Body of pancreas (tissue), 4 donors: ENCODE measurements around the gene ESD.

Experiments used
- CTCF ChIP-seq, 7 experiments: fragments of 450-650 bp in 4 of 7; fragments of 200-600 bp in 3 of 7; sonication (generic) in 3 of 7; IDR thresholded peaks; one replicate each; pipeline ENCODE4 v1.5.1; 2016 to 2019; ENCODE audit warnings: antibody characterized with exemption in 7 of 7
- POLR2A ChIP-seq, 3 donors: fragments of 450-650 bp; IDR thresholded peaks; one replicate each; pipeline ENCODE4 v1.6.1; 2016; ENCODE audit warnings: antibody characterized with exemption in 3 of 3, mild to moderate bottlenecking in 2 of 3

DNA sequence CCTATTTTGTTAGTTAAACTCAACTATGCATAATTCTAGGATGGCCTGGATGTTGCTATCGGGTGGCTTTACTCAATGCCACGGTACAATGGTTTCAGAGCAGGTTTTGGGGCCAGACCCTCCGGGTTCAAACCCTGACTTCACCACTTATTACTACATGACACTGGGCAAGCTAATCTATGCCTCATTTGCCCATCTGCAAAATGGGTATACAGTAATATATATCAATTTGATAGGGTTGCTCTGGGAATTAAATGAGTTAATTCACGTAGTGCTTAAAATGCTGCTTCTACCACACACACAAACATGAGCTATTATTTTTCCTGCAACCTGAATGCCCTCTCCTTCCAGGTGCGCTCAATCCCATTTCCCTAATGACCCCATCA lies 839 bp downstream of the ESD start:
- no peak for TF ChIP-seq CTCF (IDR thresholded peaks at IDR 0.05)
- no peak for TF ChIP-seq POLR2A (IDR thresholded peaks at IDR 0.05)
